Transverse colon (tissue), 3 donors: ENCODE data around the gene IL1RAPL1.

Source experiments
- EP300 ChIP-seq: sonication (generic); formaldehyde crosslinking; IDR thresholded peaks from one replicate; pipeline ENCODE4 v1.6.1; 2017; ENCODE audit warnings: antibody characterized with exemption, low read depth
- TF ChIP-seq, protein P1 (sequence below), 5 experiments: fragments of 200-600 bp in 3 of 5; fragments of 450-650 bp in 2 of 5; sonication (generic) in 3 of 5; IDR thresholded peaks; 1 replicate in 2 of 5; 2 replicates in 3 of 5; pipeline ENCODE4 v1.5.1; 2016 to 2017; ENCODE audit warnings: antibody characterized with exemption in 5 of 5, inconsistent platforms in 3 of 5, mild to moderate bottlenecking in 2 of 5, moderate library complexity in 1 of 5

DNA sequence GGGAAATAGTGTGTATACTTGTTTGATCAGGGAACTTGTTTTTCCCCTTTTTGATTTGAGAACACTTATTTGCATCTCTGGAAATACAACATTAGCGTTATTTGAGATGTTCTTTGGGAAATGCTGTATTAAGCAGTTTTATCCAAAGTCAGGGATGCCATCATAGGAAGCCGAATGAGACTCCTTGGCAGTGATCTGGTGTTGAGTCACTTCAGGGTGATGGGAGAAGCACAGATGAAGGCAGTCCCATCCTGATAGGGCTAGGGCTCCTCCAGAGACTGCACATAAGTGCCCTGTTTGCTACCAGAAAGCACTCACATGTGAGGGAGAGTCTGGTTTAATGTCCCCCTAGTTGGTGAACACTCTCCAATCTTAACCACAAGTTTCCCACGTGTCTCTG is 62.3 kb downstream of the IL1RAPL1 start:
- TF ChIP-seq, protein P1, sequence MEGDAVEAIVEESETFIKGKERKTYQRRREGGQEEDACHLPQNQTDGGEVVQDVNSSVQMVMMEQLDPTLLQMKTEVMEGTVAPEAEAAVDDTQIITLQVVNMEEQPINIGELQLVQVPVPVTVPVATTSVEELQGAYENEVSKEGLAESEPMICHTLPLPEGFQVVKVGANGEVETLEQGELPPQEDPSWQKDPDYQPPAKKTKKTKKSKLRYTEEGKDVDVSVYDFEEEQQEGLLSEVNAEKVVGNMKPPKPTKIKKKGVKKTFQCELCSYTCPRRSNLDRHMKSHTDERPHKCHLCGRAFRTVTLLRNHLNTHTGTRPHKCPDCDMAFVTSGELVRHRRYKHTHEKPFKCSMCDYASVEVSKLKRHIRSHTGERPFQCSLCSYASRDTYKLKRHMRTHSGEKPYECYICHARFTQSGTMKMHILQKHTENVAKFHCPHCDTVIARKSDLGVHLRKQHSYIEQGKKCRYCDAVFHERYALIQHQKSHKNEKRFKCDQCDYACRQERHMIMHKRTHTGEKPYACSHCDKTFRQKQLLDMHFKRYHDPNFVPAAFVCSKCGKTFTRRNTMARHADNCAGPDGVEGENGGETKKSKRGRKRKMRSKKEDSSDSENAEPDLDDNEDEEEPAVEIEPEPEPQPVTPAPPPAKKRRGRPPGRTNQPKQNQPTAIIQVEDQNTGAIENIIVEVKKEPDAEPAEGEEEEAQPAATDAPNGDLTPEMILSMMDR (IDR thresholded peaks at IDR 0.05), result no peak
- no peak for TF ChIP-seq EP300
